Bronchial epithelial cell (primary cell): Measurements from ENCODE around the gene RRAS. TPM values are rescaled to one million over a fixed set of nuclear protein-coding genes. Genes with fewer than 3 reads are reported as not detected.

Experiments
- DNase-seq: peaks from one replicate; pipeline ENCODE4 v3.0.0-alpha.2; 2010; ENCODE audit warnings: low read depth
- FAIRE-seq: peaks from 2 replicates; lab custom pipeline; 2011; peaks lifted over from hg19 to GRCh38; lab: Jason Lieb, UNC
- H3K27me3 ChIP-seq: 2 replicates; pipeline ENCODE4 v1.5.1; 2011; ENCODE audit warnings: low read length; ENCODE audit not compliant: control insufficient read depth, insufficient read depth
- H3K36me3 ChIP-seq: 2 replicates; pipeline ENCODE4 v1.5.1; 2011; ENCODE audit warnings: low read length; ENCODE audit not compliant: control insufficient read depth, insufficient read depth
- H3K4me3 ChIP-seq: 2 replicates; pipeline ENCODE4 v1.5.1; 2011; ENCODE audit warnings: mild to moderate bottlenecking, low read depth, low read length, control low read depth
- CTCF ChIP-seq: IDR thresholded peaks from 2 replicates; pipeline ENCODE4 v1.5.1; 2011; ENCODE audit warnings: mild to moderate bottlenecking, moderate library complexity, low read length, control low read depth, inconsistent platforms; ENCODE audit not compliant: insufficient read depth, severe bottlenecking
- total RNA-seq: library from RNA; depleted of rRNA; stranded (reverse); fragments of >200 nt; gene quantifications from 2 replicates; pipeline ENCODE4 v1.2.1, GENCODE V29; 2014

RRAS gene
- total RNA-seq, 1 donor from 2014 or later, result 24.2 TPM

GRCh38 chr19:49594993-49595818, 44.7 kb downstream of the RRAS start:
- FAIRE-seq (no peak), DNase-seq (no peak)
- H3K27me3 ChIP-seq, result no peaks in the 10 kb centered on the region
- TF ChIP-seq CTCF, result no peak
- no peak overlapping the region for H3K4me3 ChIP-seq
- peaks cover 31% of the 10 kb centered on the region for H3K36me3 ChIP-seq

GRCh38 chr19:49594157-49594992, 45.6 kb downstream of the RRAS start:
- H3K36me3 ChIP-seq, result peaks cover 24% of the 10 kb centered on the region
- FAIRE-seq (no peak), DNase-seq (no peak)
- no peaks in the 10 kb centered on the region for H3K27me3 ChIP-seq
- no peak for TF ChIP-seq CTCF
- no peak overlapping the region for H3K4me3 ChIP-seq

- peak overlapping the region; percentile 45 for H3K4me3 ChIP-seq
- no peak for TF ChIP-seq CTCF
- no peaks in the 10 kb centered on the region for H3K27me3 ChIP-seq
- DNase-seq (peak; percentile 81), FAIRE-seq (no peak)
- peaks cover 16% of the 10 kb centered on the region for H3K36me3 ChIP-seq
Observed at GRCh38 chr19:49593233-49594113, 46.5 kb downstream of the RRAS start.

GRCh38 chr19:49592486-49593232, 47.3 kb downstream of the RRAS start:
- Histone ChIP-seq H3K36me3 (peaks cover 15% of the 10 kb centered on the region), H3K27me3 (no peaks in the 10 kb centered on the region), H3K4me3 (peak overlapping the region; percentile 45)
- FAIRE-seq (no peak), DNase-seq (peak; percentile 71)
- no peak for TF ChIP-seq CTCF
